HG03060 (cell line): ENCODE measurements around the gene RPRD1B.

Source experiments
- ATAC-seq: cut with Tn5 transposase; IDR thresholded peaks from one replicate; pipeline ENCODE4 v1.9.1; 2021; ENCODE audit warnings: low read depth, moderate number of reproducible peaks; ENCODE audit not compliant: unreplicated experiment

The RPRD1B gene

GRCh38 chr20:38034961-38035360, 1.4 kb downstream of the RPRD1B start:
- ATAC-seq, result no peak

GRCh38 chr20:38036366-38036765, 2.8 kb downstream of the RPRD1B start:
- no peak for ATAC-seq

GRCh38 chr20:38040276-38040675, 6.7 kb downstream of the RPRD1B start:
- no peak for ATAC-seq

- no peak for ATAC-seq
Observed at GRCh38 chr20:38043512-38044300, 10.2 kb downstream of the RPRD1B start.

GRCh38 chr20:38044685-38045084, 11.1 kb downstream of the RPRD1B start:
- ATAC-seq, result no peak

GRCh38 chr20:38046572-38046971, 13.0 kb downstream of the RPRD1B start:
- no peak for ATAC-seq

- no peak for ATAC-seq
Observed at GRCh38 chr20:38049800-38050199, 16.3 kb downstream of the RPRD1B start.

GRCh38 chr20:38050686-38051085, 17.1 kb downstream of the RPRD1B start:
- ATAC-seq, result no peak

GRCh38 chr20:38052870-38053269, 19.3 kb downstream of the RPRD1B start:
- ATAC-seq, result no peak

- ATAC-seq, result no peak
Observed at GRCh38 chr20:38054647-38055046, 21.1 kb downstream of the RPRD1B start.

GRCh38 chr20:38055294-38055693, 21.7 kb downstream of the RPRD1B start:
- ATAC-seq, result no peak

GRCh38 chr20:38055848-38056247, 22.3 kb downstream of the RPRD1B start:
- no peak for ATAC-seq

- no peak for ATAC-seq
Observed at GRCh38 chr20:38057351-38057972, 23.9 kb downstream of the RPRD1B start.

GRCh38 chr20:38059832-38060231, 26.3 kb downstream of the RPRD1B start:
- ATAC-seq, result no peak

GRCh38 chr20:38060536-38060935, 27.0 kb downstream of the RPRD1B start:
- ATAC-seq, result no peak

GRCh38 chr20:38061109-38061508, 27.6 kb downstream of the RPRD1B start:
- ATAC-seq, result no peak

- ATAC-seq, result no peak
Observed at GRCh38 chr20:38062890-38063289, 29.3 kb downstream of the RPRD1B start.

- ATAC-seq, result no peak
Observed at GRCh38 chr20:38063911-38064530, 30.5 kb downstream of the RPRD1B start.

- ATAC-seq, result no peak
Observed at GRCh38 chr20:38065764-38066375, 32.3 kb downstream of the RPRD1B start.

- ATAC-seq, result no peak
Observed at GRCh38 chr20:38066969-38067716, 33.6 kb downstream of the RPRD1B start.
